Transverse colon (tissue), 4 donors: ENCODE data around the gene FGD4.

Source experiments
- EP300 ChIP-seq: sonication (generic); formaldehyde crosslinking; IDR thresholded peaks from one replicate; pipeline ENCODE4 v1.6.1; 2017; ENCODE audit warnings: antibody characterized with exemption, low read depth
- POLR2A ChIP-seq: fragments of 450-650 bp; IDR thresholded peaks from one replicate; pipeline ENCODE4 v1.6.1; 2016; ENCODE audit warnings: antibody characterized with exemption, mild to moderate bottlenecking, moderate library complexity
- POLR2AphosphoS5 ChIP-seq, 3 donors: sonication (generic); formaldehyde crosslinking; IDR thresholded peaks; one replicate each; pipeline ENCODE4 v1.6.1; 2016; ENCODE audit warnings: antibody characterized with exemption in 3 of 3
- TF ChIP-seq, protein P1 (sequence below), 5 experiments: fragments of 200-600 bp in 3 of 5; fragments of 450-650 bp in 2 of 5; sonication (generic) in 3 of 5; IDR thresholded peaks; 1 replicate in 2 of 5; 2 replicates in 3 of 5; pipeline ENCODE4 v1.5.1; 2016 to 2017; ENCODE audit warnings: antibody characterized with exemption in 5 of 5, inconsistent platforms in 3 of 5, mild to moderate bottlenecking in 2 of 5, moderate library complexity in 1 of 5

DNA sequence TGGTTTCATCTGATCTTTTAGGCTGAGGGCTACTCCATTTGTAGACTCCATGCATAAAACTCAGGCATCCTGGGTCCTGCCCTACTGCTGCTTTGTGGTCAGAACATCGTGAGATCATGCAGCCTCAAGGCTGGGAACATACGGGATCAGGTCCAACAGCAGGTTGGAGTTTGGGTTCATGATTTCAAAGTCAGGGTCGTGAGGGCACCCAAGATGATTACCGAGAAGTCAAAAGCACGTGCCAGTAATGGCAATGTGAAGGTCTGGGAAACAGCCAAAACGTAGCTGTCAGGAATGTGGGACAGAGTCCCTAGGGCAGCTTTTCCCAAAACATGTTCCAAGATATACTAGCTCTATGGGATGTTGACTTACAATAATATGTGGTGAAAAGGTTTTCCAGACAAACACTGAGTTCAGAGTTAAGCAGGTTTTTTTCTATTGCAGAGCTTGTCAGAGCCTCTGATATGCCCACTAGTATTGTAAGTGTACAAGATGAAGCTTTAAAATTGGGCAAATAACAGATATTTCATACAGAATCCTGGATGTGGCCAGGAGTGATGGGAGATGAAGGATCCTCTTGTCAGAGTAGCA lies 149.4 kb downstream of the FGD4 start:
- TF ChIP-seq POLR2A, result no peak
- TF ChIP-seq POLR2AphosphoS5 (IDR thresholded peaks at IDR 0.05), result no peak
- TF ChIP-seq, protein P1, sequence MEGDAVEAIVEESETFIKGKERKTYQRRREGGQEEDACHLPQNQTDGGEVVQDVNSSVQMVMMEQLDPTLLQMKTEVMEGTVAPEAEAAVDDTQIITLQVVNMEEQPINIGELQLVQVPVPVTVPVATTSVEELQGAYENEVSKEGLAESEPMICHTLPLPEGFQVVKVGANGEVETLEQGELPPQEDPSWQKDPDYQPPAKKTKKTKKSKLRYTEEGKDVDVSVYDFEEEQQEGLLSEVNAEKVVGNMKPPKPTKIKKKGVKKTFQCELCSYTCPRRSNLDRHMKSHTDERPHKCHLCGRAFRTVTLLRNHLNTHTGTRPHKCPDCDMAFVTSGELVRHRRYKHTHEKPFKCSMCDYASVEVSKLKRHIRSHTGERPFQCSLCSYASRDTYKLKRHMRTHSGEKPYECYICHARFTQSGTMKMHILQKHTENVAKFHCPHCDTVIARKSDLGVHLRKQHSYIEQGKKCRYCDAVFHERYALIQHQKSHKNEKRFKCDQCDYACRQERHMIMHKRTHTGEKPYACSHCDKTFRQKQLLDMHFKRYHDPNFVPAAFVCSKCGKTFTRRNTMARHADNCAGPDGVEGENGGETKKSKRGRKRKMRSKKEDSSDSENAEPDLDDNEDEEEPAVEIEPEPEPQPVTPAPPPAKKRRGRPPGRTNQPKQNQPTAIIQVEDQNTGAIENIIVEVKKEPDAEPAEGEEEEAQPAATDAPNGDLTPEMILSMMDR (IDR thresholded peaks at IDR 0.05), result no peak
- no peak for TF ChIP-seq EP300
